ENCODE data around the gene FBXL19. TPM values are rescaled to one million over a fixed set of nuclear protein-coding genes. Genes with fewer than 3 reads are reported as not detected.

FBXL19 gene
- total RNA-seq, 1 donor from 2014 or later, result 19.4 TPM

GRCh38 chr16:30893417-30893743 lies 30.0 kb upstream of the FBXL19 start:
- Mint-ChIP-seq H3K36me3 (ENCODE audit: low read depth) (peaks cover 9% of the 10 kb centered on the region), H3K9me3 (ENCODE audit: low read depth) (no peaks in the 10 kb centered on the region), H3K4me1 (ENCODE audit: low read depth) (peaks cover 50% of the 10 kb centered on the region), H3K4me3 (ENCODE audit: unreplicated experiment) (peak overlapping the region; percentile 83), H3K27ac (ENCODE audit: unreplicated experiment) (peak overlapping the region; percentile 66), H3K27me3 (ENCODE audit: low read depth) (no peaks in the 10 kb centered on the region)
- DNase-seq (ENCODE audit: low spot score), result no peak
- no peak for TF ChIP-seq CTCF (IDR thresholded peaks at IDR 0.05)

DNA sequence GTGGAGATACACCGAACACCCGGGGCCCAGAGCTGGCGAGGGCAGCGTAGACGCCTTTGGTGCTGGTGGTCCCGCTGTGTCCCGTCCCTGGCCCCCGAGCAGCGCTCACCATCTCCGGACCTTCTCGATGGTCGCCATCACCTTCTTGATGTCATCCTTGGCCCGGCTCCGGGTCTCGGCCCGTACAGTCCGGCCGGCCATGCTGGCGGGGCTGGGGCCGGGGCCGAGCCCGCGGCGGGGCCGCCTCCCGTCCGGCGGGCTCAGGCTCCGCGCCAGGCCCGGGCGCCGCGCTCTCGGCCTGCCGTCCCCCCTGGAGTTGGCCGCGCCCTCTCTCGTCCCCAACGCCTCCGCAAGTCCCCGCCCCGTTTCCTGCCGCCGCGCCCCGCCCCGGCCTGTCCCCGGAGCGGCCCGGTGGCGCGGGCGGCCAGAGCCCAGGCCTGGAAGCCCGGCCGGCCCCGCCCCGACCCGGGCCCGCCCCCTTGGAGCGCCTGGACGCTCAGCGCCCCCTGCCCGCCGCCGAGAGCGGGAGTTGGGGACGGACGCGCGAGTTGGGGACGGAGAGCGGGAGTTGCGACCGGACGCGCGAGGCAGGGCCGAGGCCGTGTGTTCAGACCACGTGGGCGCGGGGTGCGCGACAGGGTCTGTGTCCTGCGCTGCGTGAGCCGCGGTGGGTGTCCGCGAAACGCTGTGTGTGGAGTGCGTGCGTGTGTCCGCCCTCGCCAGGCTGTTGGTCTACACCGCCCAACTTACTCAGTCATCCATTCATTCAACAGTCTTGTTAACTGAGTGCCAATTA lies 29.4 kb upstream of the FBXL19 start, which contains the start of gene BCL7C:
Gene BCL7C (minus strand): TSS at position 334 of the 796 bp plus-strand sequence. CDS start 133 bp downstream, at position 201.
- Mint-ChIP-seq H3K27ac (ENCODE audit: unreplicated experiment) (peak within 1 kb of the TSS; percentile 85), H3K4me3 (ENCODE audit: unreplicated experiment) (peak within 1 kb of the TSS; percentile 83), H3K27me3 (ENCODE audit: low read depth) (no peaks in the 10 kb centered on the region), H3K4me1 (ENCODE audit: low read depth) (peaks cover 50% of the 10 kb centered on the region), H3K36me3 (ENCODE audit: low read depth) (peaks cover 4% of the 10 kb centered on the region), H3K9me3 (ENCODE audit: low read depth) (no peaks in the 10 kb centered on the region)
- TF ChIP-seq CTCF (IDR thresholded peaks at IDR 0.05), result peak; percentile 76
- DNase-seq (ENCODE audit: low spot score), result peak; percentile 95

DNA sequence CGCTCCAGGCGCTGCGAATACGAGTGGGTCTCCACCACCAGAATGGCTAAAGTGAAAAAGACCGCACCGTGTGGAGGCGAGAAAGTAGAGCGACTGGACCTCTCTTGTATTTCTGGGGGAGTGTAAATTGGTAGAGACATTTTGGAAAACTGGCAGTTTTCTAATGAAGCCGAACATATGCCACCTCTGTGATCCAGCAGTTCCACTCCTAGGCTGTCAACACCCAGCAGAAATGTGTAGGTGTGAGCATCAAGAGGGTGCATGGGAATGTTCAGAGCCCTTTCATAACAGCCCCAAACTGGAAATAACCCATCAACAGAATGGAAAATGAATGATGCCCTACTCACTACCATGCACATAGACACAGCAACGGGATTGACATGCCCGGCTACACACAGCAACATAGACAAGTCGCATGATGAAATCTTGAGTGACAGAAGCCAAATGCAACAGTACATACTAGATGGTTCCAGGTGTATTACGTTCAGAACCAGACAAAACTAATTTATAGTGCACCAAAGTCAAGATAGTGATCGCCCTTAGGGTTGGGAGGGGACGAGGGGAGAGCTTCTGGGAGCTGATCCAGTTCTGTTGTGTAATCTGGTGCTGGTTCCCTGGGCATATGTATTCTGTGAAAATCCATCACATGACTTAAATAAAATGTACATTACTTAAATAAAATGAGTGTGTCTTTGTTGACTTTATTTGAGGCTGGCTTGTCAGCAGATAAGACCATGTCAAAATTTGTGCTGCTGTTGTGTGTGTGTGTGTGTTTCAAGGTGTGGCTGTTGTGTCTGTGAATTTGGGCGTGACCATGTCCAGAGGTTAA lies 28.6 kb upstream of the FBXL19 start:
- Mint-ChIP-seq H3K4me1 (ENCODE audit: low read depth) (peaks cover 49% of the 10 kb centered on the region), H3K4me3 (ENCODE audit: unreplicated experiment) (peak overlapping the region; percentile 72), H3K27me3 (ENCODE audit: low read depth) (no peaks in the 10 kb centered on the region), H3K9me3 (ENCODE audit: low read depth) (no peaks in the 10 kb centered on the region), H3K27ac (ENCODE audit: unreplicated experiment) (peak overlapping the region; percentile 85), H3K36me3 (ENCODE audit: low read depth) (peaks cover 3% of the 10 kb centered on the region)
- DNase-seq (ENCODE audit: low spot score), result no peak
- no peak for TF ChIP-seq CTCF (IDR thresholded peaks at IDR 0.05)

GRCh38 chr16:30895627-30896260 lies 27.6 kb upstream of the FBXL19 start:
- peak overlapping the region; percentile 89 for H3K4me3 Mint-ChIP-seq (ENCODE audit: unreplicated experiment)
- H3K9me3 Mint-ChIP-seq (ENCODE audit: low read depth), result no peaks in the 10 kb centered on the region
- DNase-seq (ENCODE audit: low spot score), result no peak
- H3K36me3 Mint-ChIP-seq (ENCODE audit: low read depth), result peaks cover 2% of the 10 kb centered on the region
- H3K27me3 Mint-ChIP-seq (ENCODE audit: low read depth), result no peaks in the 10 kb centered on the region
- no peak for TF ChIP-seq CTCF (IDR thresholded peaks at IDR 0.05)
- H3K4me1 Mint-ChIP-seq (ENCODE audit: low read depth), result peaks cover 47% of the 10 kb centered on the region
- H3K27ac Mint-ChIP-seq (ENCODE audit: unreplicated experiment), result peak overlapping the region; percentile 100

Measured in chondrocyte (in vitro differentiated cells).